GM19240 (cell line): ENCODE results near the gene HBP1.
A peak's percentile ranks its signal among the peaks of the same experiment; 100 is the strongest.
"Not testable (repeated sequence)": the region's sequence is repeated elsewhere in the genome, so short reads cannot be mapped to it uniquely, and the experiment has no call there.

ENCODE experiments used
- DNase-seq: peaks from one replicate; pipeline ENCODE4 v3.0.0; 2011; ENCODE audit warnings: low spot score; ENCODE audit not compliant: insufficient read length

HBP1 gene

GRCh38 chr7:107155726-107156125 lies 13.1 kb upstream of the HBP1 start:
- not testable (repeated sequence) for DNase-seq

GRCh38 chr7:107157091-107157490 lies 11.7 kb upstream of the HBP1 start:
- no peak for DNase-seq

- DNase-seq = no peak
Observed at GRCh38 chr7:107158028-107158427, 10.8 kb upstream of the HBP1 start.

- DNase-seq = no peak
Observed at GRCh38 chr7:107160389-107160788, 8.4 kb upstream of the HBP1 start.

GRCh38 chr7:107161415-107161814 lies 7.4 kb upstream of the HBP1 start:
- DNase-seq = no peak

GRCh38 chr7:107162475-107162874 lies 6.3 kb upstream of the HBP1 start:
- no peak for DNase-seq

- DNase-seq = no peak
Observed at GRCh38 chr7:107164092-107164491, 4.7 kb upstream of the HBP1 start.

GRCh38 chr7:107165341-107165740 lies 3.5 kb upstream of the HBP1 start:
- DNase-seq = no peak

GRCh38 chr7:107166736-107167426 lies 1.9 kb upstream of the HBP1 start:
- DNase-seq = no peak

GRCh38 chr7:107167483-107168232 lies 1.1 kb upstream of the HBP1 start:
- DNase-seq = no peak

- peak; percentile 25 for DNase-seq
Observed at GRCh38 chr7:107169120-107170050, 582 bp downstream of the HBP1 start.

GRCh38 chr7:107170051-107170915 lies 1.5 kb downstream of the HBP1 start:
- DNase-seq = no peak

GRCh38 chr7:107171496-107171895 lies 2.7 kb downstream of the HBP1 start:
- DNase-seq = no peak

GRCh38 chr7:107172276-107173032 lies 3.7 kb downstream of the HBP1 start:
- DNase-seq = no peak

GRCh38 chr7:107173191-107173590 lies 4.4 kb downstream of the HBP1 start:
- no peak for DNase-seq

GRCh38 chr7:107173691-107174406 lies 5.0 kb downstream of the HBP1 start:
- DNase-seq = no peak

- DNase-seq = no peak
Observed at GRCh38 chr7:107179326-107180164, 10.7 kb downstream of the HBP1 start.

- no peak for DNase-seq
Observed at GRCh38 chr7:107180378-107180777, 11.6 kb downstream of the HBP1 start.

- DNase-seq = no peak
Observed at GRCh38 chr7:107181172-107181571, 12.4 kb downstream of the HBP1 start.
